Fibroblast of lung (primary cell): ENCODE measurements around the gene IL17RB.

Source experiments
- CTCF ChIP-seq, 2 donors: IDR thresholded peaks in 1 of 2; conservative IDR thresholded peaks in 1 of 2; 1 replicate in 1 of 2; 2 replicates in 1 of 2; pipeline ENCODE4 v1.5.1; 2011 to 2012; ENCODE audit warnings: low read length in 2 of 2, control low read depth in 1 of 2, inconsistent platforms in 1 of 2, low read depth in 1 of 2, mild to moderate bottlenecking in 1 of 2
- EZH2 ChIP-seq: IDR thresholded peaks from 2 replicates; pipeline ENCODE4 v1.5.1; 2012; ENCODE audit warnings: low read length, control low read depth, mild to moderate bottlenecking; ENCODE audit errors: missing control alignments

GRCh38 chr3:53880396-53881345 lies 34.3 kb downstream of the IL17RB start:
- TF ChIP-seq CTCF (conservative IDR thresholded peaks at IDR 0.05 in 1 of 2, IDR thresholded peaks at IDR 0.05 in 1 of 2; ENCODE audit: low read depth in 1 of 2, low read length in 2 of 2), result no peak
- no peak for TF ChIP-seq EZH2
